Body of pancreas (tissue), 4 donors: ENCODE measurements around the gene ROBO1.

ENCODE experiments used
- POLR2A ChIP-seq, 3 donors: fragments of 450-650 bp; IDR thresholded peaks; one replicate each; pipeline ENCODE4 v1.6.1; 2016; ENCODE audit warnings: antibody characterized with exemption in 3 of 3, mild to moderate bottlenecking in 2 of 3
- TF ChIP-seq, protein P1 (sequence below), 7 experiments: fragments of 450-650 bp in 4 of 7; fragments of 200-600 bp in 3 of 7; sonication (generic) in 3 of 7; IDR thresholded peaks; one replicate each; pipeline ENCODE4 v1.5.1; 2016 to 2019; ENCODE audit warnings: antibody characterized with exemption in 7 of 7

DNA sequence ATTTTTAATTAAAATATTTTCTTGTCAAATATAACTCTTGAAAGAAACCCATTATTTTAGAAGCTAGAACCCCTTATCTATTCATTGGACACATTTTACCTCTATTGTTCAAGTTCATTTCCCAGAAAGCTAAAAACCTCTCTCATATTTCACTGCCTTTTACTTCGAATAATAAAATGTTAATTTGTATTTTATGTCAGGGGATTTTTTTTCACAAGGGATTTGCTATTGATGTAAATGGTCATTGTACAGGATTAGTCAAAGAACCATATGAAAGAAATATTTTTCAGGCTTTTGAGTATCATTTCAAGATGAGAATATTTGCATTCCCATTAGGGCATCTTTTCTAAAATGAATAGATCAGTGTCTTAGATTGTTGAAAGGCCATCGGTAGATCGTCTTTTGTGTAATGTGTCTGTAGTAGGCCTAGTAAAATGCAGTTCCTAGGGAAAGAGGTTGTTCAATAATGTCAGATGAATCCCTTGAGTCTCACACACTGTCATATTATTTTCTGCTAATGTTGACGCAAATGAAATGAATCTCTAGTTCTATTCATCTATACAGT, 114.5 kb downstream of the ROBO1 start:
- TF ChIP-seq, protein P1, sequence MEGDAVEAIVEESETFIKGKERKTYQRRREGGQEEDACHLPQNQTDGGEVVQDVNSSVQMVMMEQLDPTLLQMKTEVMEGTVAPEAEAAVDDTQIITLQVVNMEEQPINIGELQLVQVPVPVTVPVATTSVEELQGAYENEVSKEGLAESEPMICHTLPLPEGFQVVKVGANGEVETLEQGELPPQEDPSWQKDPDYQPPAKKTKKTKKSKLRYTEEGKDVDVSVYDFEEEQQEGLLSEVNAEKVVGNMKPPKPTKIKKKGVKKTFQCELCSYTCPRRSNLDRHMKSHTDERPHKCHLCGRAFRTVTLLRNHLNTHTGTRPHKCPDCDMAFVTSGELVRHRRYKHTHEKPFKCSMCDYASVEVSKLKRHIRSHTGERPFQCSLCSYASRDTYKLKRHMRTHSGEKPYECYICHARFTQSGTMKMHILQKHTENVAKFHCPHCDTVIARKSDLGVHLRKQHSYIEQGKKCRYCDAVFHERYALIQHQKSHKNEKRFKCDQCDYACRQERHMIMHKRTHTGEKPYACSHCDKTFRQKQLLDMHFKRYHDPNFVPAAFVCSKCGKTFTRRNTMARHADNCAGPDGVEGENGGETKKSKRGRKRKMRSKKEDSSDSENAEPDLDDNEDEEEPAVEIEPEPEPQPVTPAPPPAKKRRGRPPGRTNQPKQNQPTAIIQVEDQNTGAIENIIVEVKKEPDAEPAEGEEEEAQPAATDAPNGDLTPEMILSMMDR (IDR thresholded peaks at IDR 0.05): no peak
- TF ChIP-seq POLR2A (IDR thresholded peaks at IDR 0.05): no peak
